Left forelimb (tissue), 1 donor: Measurements from ENCODE around the gene ASAP3.

Experiments used
- DNase-seq: peaks from one replicate; pipeline ENCODE4 v3.0.0-alpha.2; 2018; ENCODE audit warnings: low spot score

The ASAP3 gene

GRCh38 chr1:23423415-23424292, 60.3 kb downstream of the ASAP3 start:
- DNase-seq, result peak; percentile 74

DNA sequence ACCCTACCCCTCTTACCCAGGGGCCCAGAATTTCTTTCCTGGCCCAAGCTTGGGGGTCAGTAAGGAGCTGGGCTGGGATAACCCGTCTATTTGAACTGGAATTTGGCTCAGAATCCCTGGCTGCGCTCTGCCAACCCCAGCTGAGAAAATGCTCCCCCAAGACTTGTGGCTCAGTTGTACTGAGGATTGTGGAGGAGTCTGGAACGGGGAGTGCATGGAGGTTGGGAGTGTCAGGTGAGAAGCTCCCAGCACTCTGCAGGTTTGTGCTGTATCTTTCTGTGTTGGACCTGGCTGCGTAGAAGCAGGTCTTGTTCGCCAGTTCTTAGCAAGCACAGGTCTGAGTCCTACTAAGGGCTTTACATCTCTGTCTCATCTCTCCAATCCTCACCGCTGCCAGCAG, 61.0 kb downstream of the ASAP3 start:
- DNase-seq, result no peak

- peak; percentile 90 for DNase-seq
These were observed 61.6 kb downstream of the ASAP3 start for GRCh38 chr1:23422241-23422877.

DNA sequence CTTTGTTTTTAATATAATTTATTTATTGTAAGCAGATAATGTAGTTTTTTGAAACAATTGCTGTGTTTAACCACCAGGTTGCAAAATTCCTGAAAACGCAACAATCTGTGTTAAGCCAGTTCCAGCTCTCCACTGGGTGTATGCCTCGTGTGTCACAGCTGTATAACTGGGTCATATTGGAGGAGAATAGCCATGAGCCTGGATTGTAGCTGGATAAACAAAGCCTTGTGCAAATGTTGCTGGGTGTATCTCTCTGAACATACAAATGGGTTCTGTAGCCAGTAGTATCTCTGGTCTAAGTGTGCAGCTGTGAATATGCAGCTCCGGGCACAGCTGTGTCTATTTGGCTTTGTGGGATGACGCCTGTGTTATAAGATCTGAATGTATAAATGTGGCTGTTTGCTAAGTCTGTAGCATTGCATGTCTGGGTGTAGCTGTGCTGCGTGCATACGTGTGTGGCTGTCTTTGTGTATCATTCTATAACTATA, 62.2 kb downstream of the ASAP3 start:
- no peak for DNase-seq

DNA sequence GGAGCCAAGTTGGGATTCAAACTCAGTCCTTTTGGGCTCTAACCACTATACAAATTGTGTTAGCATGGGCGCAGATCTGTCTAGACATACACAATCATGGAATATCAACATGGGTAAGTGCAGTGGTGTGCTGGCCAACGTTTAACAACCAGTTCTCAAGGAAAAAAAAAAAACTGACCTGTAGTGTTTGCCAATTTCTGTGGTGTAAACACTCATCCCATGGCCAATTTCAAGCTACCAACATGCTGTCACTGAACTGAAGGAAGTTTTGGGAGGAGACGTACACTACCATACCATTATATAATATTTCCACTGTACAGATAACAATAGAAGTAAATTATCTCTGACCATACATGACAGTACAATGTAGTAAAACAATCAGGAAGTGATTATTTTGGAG, 62.6 kb downstream of the ASAP3 start:
- no peak for DNase-seq

DNA sequence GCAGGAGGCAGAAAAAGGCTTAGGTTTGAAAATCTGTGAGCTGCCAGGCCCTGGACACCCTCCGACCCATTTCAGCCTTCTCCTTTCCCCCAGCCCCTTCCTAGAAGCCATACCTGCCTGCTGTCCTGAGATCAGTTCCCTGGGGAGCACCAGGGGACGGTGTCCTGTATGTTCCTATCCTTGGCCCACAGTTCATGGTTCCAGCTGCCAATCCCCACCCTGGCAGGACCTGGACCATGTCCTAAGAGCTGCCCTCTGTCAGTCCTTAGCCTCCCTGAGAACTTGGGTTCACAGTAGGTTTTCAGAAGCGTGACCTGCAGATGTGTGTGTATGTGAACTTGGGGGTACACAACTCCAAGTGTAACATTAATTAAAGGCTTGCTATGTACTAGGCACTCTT, 63.2 kb downstream of the ASAP3 start:
- DNase-seq, result no peak

- no peak for DNase-seq
These were observed 64.8 kb downstream of the ASAP3 start for GRCh38 chr1:23419180-23419579.

- DNase-seq, result no peak
These were observed 66.4 kb downstream of the ASAP3 start for GRCh38 chr1:23417570-23417969.

GRCh38 chr1:23416964-23417363, 67.0 kb downstream of the ASAP3 start:
- DNase-seq, result no peak

GRCh38 chr1:23408797-23409290, 75.1 kb downstream of the ASAP3 start:
- DNase-seq, result no peak

DNA sequence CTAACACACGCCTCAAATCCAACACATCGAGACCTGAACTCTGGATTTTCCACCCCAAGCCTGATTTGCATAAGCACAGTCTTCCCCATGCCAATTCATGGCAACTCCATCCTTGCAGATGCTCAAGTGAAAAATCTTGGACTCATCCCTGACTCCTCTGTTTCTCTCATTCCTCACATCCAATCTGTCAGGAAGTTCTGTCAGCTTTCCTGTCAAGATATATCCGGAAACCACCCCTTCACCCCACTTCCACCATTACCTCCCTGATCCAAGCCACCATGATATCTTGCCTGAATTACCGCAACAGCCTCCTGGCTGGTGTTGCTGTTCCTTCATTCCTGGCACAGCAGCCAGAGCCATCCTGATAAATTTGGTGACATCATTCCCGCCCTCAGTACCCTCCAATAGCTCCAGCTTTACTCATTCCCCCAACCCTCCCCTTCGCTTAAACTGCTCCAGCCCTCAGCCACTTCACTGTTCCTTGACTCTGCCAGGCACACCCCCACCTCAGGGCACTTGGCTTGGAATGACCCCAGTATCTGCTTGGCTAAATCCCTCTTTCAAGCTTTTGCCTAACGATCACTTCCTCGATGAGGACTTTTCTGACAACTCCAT, 76.9 kb downstream of the ASAP3 start:
- no peak for DNase-seq

DNA sequence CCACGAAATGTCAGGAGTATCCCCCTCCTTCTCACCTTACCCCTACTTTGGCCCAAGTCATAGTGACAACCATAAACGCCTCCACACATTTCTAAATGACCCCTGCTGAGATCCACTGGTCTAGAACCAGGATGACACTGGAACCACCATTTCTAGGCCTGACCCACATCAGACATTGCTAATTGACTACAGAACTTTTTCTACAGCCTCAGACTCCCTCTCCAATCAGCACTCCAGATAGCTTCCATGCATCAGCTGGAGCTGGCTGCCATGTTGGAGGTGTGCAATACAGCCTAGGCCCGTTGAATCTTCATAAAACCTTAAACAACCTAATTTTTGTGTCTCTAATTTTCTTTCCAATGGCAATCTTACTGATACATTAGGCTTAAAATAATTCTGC, 78.0 kb downstream of the ASAP3 start:
- DNase-seq, result no peak

GRCh38 chr1:23403735-23404486, 80.1 kb downstream of the ASAP3 start:
- DNase-seq, result peak; percentile 85

DNA sequence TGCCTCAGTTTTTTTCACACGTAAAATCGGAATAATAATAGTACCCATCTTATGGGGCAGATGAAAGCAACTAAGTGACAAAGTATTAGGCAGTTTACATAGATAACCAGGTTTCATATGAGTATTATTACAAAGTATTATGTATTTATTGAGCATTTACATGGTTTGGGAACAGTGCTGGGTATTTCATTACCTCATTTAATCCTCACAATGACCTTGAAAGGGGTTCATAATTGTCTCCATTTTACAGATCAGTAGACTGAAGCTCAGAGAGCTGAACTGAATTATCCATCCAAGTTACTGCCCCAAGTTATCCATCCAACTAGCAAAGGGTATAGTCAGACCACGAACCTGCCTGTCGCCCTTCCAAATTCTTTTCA, 80.6 kb downstream of the ASAP3 start:
- no peak for DNase-seq

- DNase-seq, result no peak
These were observed 81.0 kb downstream of the ASAP3 start for GRCh38 chr1:23403038-23403336.

DNA sequence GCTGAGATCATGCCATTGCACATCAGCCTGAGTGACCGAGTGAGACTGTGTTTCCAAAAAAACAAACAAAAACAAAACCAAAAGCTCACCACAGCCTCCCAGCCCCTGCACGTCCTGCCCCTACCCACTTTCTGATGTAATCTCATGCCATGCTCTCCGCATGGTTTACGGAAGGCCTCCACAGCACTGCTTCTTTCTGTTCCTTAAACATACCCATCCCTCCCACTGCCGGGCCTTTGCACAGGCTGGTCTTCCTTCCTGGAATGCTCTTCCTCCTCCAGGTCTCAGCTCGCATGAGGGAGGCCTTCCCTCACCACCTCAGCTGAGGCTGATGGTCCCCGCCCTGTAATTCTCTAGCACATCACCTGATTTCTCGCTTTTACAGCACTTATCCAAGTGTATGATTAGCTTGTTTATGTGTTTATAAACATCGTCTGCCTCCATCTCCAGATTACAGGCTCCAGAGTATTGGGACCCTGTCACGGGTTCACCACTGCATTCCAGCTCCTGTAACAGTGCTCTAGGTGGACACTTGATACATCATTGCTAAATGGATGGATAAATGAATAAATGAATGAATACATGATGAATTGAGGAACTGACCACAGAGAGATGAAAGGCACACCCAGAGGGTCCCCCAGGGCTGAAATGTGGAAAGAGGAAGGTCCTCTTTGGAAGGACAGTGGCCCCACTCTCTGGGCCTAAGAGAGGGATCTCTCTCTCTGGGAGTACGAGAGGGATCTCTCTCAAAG, 81.5 kb downstream of the ASAP3 start:
- DNase-seq, result no peak

GRCh38 chr1:23401313-23401712, 82.7 kb downstream of the ASAP3 start:
- no peak for DNase-seq

- no peak for DNase-seq
These were observed 83.5 kb downstream of the ASAP3 start for GRCh38 chr1:23400324-23401114.

DNA sequence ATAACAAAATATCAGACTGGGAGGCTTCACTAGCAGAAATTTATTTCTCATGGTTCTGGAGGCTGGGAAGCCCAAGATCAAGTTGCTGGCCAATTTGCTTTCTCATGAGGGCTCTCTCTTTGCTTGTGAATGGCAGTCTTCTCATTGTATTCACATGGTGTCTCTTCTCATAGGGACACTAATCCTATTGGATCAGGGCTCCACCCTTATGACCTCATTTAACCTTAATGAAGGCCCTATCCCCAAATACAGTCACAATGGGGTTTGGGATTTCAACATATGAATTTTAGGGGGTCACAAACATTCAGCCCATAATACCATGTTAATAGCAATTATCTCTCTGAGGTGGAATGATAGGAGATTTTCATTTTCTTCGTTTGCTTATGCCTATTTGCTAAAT, 84.8 kb downstream of the ASAP3 start:
- DNase-seq, result no peak

- DNase-seq, result no peak
These were observed 86.1 kb downstream of the ASAP3 start for GRCh38 chr1:23397908-23398307.

DNA sequence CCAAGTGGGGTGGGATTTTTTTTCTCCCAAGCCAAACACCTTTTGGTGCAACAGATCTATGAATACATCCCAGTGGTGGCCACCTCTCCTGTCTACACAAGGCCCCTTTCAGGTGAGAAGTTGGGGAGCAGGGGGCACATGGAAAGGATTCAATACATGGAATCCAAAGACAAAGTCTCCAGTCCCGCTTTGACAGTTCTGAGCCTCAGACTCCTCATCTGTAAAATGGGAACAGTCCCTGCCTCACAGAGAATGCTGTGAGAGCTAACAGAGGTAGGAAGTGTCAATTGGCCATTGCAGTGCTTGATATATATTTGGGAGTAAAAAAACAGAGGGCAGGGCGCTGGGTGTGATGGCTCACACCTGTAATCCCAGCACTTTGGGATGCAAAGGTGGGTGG, 87.6 kb downstream of the ASAP3 start:
- no peak for DNase-seq
